ENCODE data around the gene YPEL1. TPM values are rescaled to one million over a fixed set of nuclear protein-coding genes. Genes with fewer than 3 reads are reported as not detected.

YPEL1 gene
- total RNA-seq, 1 experiment from 2014 or later: 1.2 TPM

DNA sequence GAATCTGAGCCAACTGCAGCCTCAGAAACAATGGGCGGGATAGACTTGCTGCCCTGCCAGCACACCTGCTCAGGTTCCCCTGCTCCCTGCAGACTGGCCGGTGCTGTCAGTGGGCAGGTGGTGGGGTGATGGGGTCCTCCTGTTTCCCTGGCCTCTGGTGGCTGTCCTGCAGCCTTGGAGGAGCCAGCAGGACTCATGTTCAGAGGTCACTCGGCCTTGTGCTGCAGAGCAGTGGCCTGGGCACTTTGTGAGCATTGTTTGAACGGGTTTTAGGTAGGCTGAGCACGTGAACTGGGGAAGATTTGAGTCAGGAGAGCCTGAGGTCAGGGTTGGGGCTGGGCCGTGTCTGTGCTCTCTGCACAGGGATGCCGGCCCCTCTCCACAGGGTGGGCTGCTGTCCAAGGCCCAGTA, 52.2 kb downstream of the YPEL1 start:
- POLR2A ChIA-PET: no interaction called here
- intact Hi-C loops (cut with micrococcal nuclease; ENCODE audit: unreplicated experiment): no loop called here
- no peaks in the 10 kb centered on the region for H3K27me3 Mint-ChIP-seq (ENCODE audit: insufficient read depth, unreplicated experiment)
- no peaks in the 10 kb centered on the region for H3K4me1 ChIP-seq
- no peaks in the 10 kb centered on the region for H3K9me3 ChIP-seq
- H3K4me3 ChIP-seq (ENCODE audit: low read depth, low read length): no peak overlapping the region
- H3K9me3 Mint-ChIP-seq (ENCODE audit: unreplicated experiment): no peaks in the 10 kb centered on the region
- no peaks in the 10 kb centered on the region for H3K27me3 ChIP-seq (replicated peaks; ENCODE audit: control insufficient read depth, insufficient read depth, low read length)
- no peaks in the 10 kb centered on the region for H3K36me3 ChIP-seq (ENCODE audit: control insufficient read depth, insufficient read depth, low read length)
- peaks cover 33% of the 10 kb centered on the region for H3K36me3 Mint-ChIP-seq (ENCODE audit: insufficient read depth, unreplicated experiment)
- no peak overlapping the region for H3K4me3 Mint-ChIP-seq (ENCODE audit: unreplicated experiment)
- CTCF ChIA-PET: no interaction called here
- H3K4me1 Mint-ChIP-seq (ENCODE audit: low read depth, unreplicated experiment): no peaks in the 10 kb centered on the region
- DNase-seq: no peak
- no peak overlapping the region for H3K27ac Mint-ChIP-seq (ENCODE audit: unreplicated experiment)
- TF ChIP-seq, protein P1, sequence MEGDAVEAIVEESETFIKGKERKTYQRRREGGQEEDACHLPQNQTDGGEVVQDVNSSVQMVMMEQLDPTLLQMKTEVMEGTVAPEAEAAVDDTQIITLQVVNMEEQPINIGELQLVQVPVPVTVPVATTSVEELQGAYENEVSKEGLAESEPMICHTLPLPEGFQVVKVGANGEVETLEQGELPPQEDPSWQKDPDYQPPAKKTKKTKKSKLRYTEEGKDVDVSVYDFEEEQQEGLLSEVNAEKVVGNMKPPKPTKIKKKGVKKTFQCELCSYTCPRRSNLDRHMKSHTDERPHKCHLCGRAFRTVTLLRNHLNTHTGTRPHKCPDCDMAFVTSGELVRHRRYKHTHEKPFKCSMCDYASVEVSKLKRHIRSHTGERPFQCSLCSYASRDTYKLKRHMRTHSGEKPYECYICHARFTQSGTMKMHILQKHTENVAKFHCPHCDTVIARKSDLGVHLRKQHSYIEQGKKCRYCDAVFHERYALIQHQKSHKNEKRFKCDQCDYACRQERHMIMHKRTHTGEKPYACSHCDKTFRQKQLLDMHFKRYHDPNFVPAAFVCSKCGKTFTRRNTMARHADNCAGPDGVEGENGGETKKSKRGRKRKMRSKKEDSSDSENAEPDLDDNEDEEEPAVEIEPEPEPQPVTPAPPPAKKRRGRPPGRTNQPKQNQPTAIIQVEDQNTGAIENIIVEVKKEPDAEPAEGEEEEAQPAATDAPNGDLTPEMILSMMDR (IDR thresholded peaks at IDR 0.05; ENCODE audit: insufficient read depth in 1 of 2, low read depth in 1 of 2, low read length in 1 of 2, severe bottlenecking in 1 of 2, unreplicated experiment in 1 of 2): no peak
- BruUV-seq (replicated peaks): no TSS peak

DNA sequence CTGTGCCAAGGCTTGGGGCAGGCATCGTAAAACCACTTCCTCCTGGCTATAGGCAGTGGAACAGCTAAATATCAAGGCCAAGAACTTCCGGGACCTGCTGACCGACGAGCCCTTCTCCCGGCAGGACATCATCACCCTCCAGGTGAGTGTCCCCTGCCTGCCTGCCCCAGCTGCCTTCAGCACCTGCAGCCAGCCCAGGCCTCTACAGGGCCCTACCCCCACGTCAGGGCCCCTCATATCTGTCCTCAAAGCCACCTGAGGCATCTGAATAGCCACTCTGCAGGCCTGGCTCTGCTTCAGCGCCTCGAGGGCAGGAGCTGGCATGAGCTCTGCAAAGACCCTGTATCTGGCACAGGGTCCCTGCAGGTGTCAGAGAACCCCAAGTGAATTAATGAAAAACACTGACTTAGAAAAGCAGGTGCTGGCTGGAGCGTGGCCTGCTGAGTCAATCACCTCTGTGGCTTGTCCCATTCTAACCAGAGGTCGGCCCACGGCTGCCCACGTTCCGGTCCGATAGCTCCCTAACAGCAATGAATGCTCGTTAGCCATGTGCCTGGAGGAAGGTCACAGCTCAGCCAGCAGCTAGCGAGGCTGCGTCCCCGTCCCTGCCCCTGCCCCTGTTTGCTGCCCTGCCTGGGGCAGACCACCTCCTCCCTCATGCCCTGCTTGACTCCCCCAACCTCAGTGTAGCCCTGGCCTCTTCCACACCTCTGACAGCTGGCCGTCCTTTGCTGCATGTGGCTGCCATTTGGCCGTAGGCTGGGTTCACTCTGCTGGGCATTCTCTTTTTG, 53.0 kb downstream of the YPEL1 start:
- H3K9me3 Mint-ChIP-seq (ENCODE audit: unreplicated experiment): no peaks in the 10 kb centered on the region
- Histone ChIP-seq H3K27me3 (replicated peaks; ENCODE audit: control insufficient read depth, insufficient read depth, low read length) (no peaks in the 10 kb centered on the region), H3K4me3 (ENCODE audit: low read depth, low read length) (no peak overlapping the region), H3K4me1 (no peaks in the 10 kb centered on the region), H3K36me3 (ENCODE audit: control insufficient read depth, insufficient read depth, low read length) (no peaks in the 10 kb centered on the region), H3K9me3 (no peaks in the 10 kb centered on the region)
- TF ChIP-seq, protein P1 (IDR thresholded peaks at IDR 0.05; ENCODE audit: insufficient read depth in 1 of 2, low read depth in 1 of 2, low read length in 1 of 2, severe bottlenecking in 1 of 2, unreplicated experiment in 1 of 2): no peak
- H3K4me3 Mint-ChIP-seq (ENCODE audit: unreplicated experiment): no peak overlapping the region
- ChIA-PET CTCF (no interaction called here), POLR2A (no interaction called here)
- H3K27me3 Mint-ChIP-seq (ENCODE audit: insufficient read depth, unreplicated experiment): no peaks in the 10 kb centered on the region
- DNase-seq: no peak
- BruUV-seq (replicated peaks): no TSS peak
- intact Hi-C loops (cut with micrococcal nuclease; ENCODE audit: unreplicated experiment): no loop called here
- peaks cover 41% of the 10 kb centered on the region for H3K36me3 Mint-ChIP-seq (ENCODE audit: insufficient read depth, unreplicated experiment)
- H3K27ac Mint-ChIP-seq (ENCODE audit: unreplicated experiment): no peak overlapping the region
- H3K4me1 Mint-ChIP-seq (ENCODE audit: low read depth, unreplicated experiment): no peaks in the 10 kb centered on the region

DNA sequence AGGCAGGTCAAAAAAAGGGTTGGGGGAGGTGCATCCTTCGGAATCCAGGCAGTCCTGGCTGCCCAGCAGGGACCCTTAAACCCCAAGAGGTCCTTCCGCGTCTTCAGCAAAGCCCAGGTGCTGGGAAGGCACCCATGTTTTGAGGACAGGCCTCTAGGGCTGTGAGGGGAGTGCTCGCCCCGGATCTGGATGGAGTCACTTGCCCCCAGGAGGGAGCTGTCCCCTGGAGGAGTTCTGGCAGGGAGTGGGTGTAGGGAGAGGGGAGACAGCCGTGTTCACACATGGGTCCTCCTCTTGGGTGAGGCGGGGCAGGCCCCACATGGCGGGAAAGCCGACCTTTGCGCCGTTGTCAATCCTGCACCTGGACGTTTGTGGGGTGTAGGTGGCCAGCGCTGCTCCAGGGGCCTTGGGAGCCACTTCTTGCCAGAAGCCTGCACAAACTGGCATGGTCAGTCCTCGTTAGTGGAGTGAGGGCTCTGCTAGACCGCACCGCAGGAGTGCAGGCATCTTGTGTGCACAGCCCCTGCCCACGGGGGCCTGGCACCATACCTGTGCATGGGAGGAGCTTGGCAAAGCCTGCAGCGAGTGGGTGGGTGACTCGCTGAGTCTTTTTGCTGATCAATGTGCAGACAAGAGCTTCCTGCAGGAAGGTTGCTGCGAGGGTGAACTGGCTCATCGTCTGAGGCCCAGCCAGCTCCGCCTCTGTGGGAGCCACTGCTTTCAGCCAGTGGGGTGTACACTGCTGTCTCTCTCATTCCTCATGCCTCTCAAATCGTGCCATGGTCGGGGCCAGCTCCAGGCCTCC, 53.8 kb downstream of the YPEL1 start:
- no peak overlapping the region for H3K27ac Mint-ChIP-seq (ENCODE audit: unreplicated experiment)
- POLR2A ChIA-PET: no interaction called here
- H3K4me1 ChIP-seq: no peaks in the 10 kb centered on the region
- no peak overlapping the region for H3K4me3 Mint-ChIP-seq (ENCODE audit: unreplicated experiment)
- H3K9me3 Mint-ChIP-seq (ENCODE audit: unreplicated experiment): no peaks in the 10 kb centered on the region
- H3K27me3 Mint-ChIP-seq (ENCODE audit: insufficient read depth, unreplicated experiment): no peaks in the 10 kb centered on the region
- H3K4me3 ChIP-seq (ENCODE audit: low read depth, low read length): no peak overlapping the region
- CTCF ChIA-PET: no interaction called here
- peaks cover 42% of the 10 kb centered on the region for H3K36me3 Mint-ChIP-seq (ENCODE audit: insufficient read depth, unreplicated experiment)
- intact Hi-C loops (cut with micrococcal nuclease; ENCODE audit: unreplicated experiment): no loop called here
- H3K9me3 ChIP-seq: no peaks in the 10 kb centered on the region
- H3K4me1 Mint-ChIP-seq (ENCODE audit: low read depth, unreplicated experiment): no peaks in the 10 kb centered on the region
- no peaks in the 10 kb centered on the region for H3K27me3 ChIP-seq (replicated peaks; ENCODE audit: control insufficient read depth, insufficient read depth, low read length)
- no peak for DNase-seq
- no peaks in the 10 kb centered on the region for H3K36me3 ChIP-seq (ENCODE audit: control insufficient read depth, insufficient read depth, low read length)
- TF ChIP-seq, protein P1 (IDR thresholded peaks at IDR 0.05; ENCODE audit: insufficient read depth in 1 of 2, low read depth in 1 of 2, low read length in 1 of 2, severe bottlenecking in 1 of 2, unreplicated experiment in 1 of 2): no peak
- BruUV-seq (replicated peaks): no TSS peak

Measured in Caco-2 (cell line).